ENCODE measurements around the gene THEMIS2.

Gene THEMIS2

GRCh38 chr1:27878039-27878438 lies 5.7 kb downstream of the THEMIS2 start:
- H3K36me3 ChIP-seq (ENCODE audit: insufficient read depth, low read length) = peaks cover 12% of the 10 kb centered on the region
- H3K27me3 ChIP-seq (ENCODE audit: insufficient read depth, low read length) = peaks cover 7% of the 10 kb centered on the region; the same call in 1 of the 2 replicates
- no peaks in the 10 kb centered on the region for H3K9me3 ChIP-seq (ENCODE audit: insufficient read depth, low read depth, low read length)
- H3K4me3 ChIP-seq (ENCODE audit: low read length) = no peak overlapping the region
- H3K4me1 ChIP-seq (ENCODE audit: insufficient read depth, low read length) = no peaks in the 10 kb centered on the region
- H3K27ac ChIP-seq (ENCODE audit: low read depth, low read length) = no peak overlapping the region
- WGBS = 78% methylated on average over 4 of the region's 4 CpGs
- no peak overlapping the region for H3K9ac ChIP-seq (ENCODE audit: low read depth, low read length)

DNA sequence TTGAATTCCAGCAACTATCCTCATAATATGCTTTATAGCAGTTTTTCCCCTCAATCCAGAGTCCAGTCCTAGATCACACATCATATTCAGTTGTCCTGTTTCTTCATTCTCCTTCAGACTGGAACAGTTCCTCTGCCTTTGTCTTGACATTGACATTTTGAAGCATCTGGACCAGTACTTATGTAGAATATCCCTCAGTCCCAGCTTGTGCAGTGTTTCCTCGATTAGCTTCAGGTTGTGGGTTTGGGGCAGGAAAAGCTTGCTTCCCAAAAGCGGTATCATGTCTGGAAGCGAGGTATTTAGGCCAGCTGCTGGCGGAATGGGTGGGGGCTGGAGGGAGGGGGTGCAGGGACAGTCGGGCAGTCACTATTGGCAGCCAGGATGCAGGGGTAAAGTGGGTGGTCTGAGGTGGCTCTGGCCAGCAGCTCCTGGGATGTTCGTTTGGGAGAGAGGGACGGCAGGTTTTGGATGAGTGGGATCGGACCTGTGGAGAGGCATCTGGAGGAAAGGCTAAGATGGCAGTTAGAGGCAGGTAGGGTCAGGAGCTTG lies 6.5 kb downstream of the THEMIS2 start:
- 90% methylated on average over 8 of the region's 8 CpGs for WGBS
- no peak overlapping the region for H3K27ac ChIP-seq (ENCODE audit: low read depth, low read length)

GRCh38 chr1:27879374-27880082 lies 7.2 kb downstream of the THEMIS2 start:
- Histone ChIP-seq H3K36me3 (ENCODE audit: insufficient read depth, low read length) (peaks cover 21% of the 10 kb centered on the region), H3K9me3 (ENCODE audit: insufficient read depth, low read depth, low read length) (no peaks in the 10 kb centered on the region), H3K4me1 (ENCODE audit: insufficient read depth, low read length) (no peaks in the 10 kb centered on the region), H3K4me3 (ENCODE audit: low read length) (no peak overlapping the region), H3K27ac (ENCODE audit: low read depth, low read length) (no peak overlapping the region), H3K9ac (ENCODE audit: low read depth, low read length) (no peak overlapping the region), H3K27me3 (ENCODE audit: insufficient read depth, low read length) (no peaks in the 10 kb centered on the region)
- WGBS = 93% methylated on average over 10 of the region's 10 CpGs

More for the DNA sequence above, 6.5 kb downstream of the THEMIS2 start:
- Histone ChIP-seq H3K36me3 (ENCODE audit: insufficient read depth, low read length) (peaks cover 18% of the 10 kb centered on the region), H3K4me1 (ENCODE audit: insufficient read depth, low read length) (no peaks in the 10 kb centered on the region), H3K27me3 (ENCODE audit: insufficient read depth, low read length) (no peaks in the 10 kb centered on the region), H3K9ac (ENCODE audit: low read depth, low read length) (no peak overlapping the region), H3K4me3 (ENCODE audit: low read length) (no peak overlapping the region), H3K9me3 (ENCODE audit: insufficient read depth, low read depth, low read length) (no peaks in the 10 kb centered on the region)

- Histone ChIP-seq H3K9me3 (ENCODE audit: insufficient read depth, low read depth, low read length) (no peaks in the 10 kb centered on the region), H3K27me3 (ENCODE audit: insufficient read depth, low read length) (no peaks in the 10 kb centered on the region), H3K36me3 (ENCODE audit: insufficient read depth, low read length) (peaks cover 46% of the 10 kb centered on the region), H3K27ac (ENCODE audit: low read depth, low read length) (no peak overlapping the region), H3K9ac (ENCODE audit: low read depth, low read length) (no peak overlapping the region), H3K4me1 (ENCODE audit: insufficient read depth, low read length) (no peaks in the 10 kb centered on the region), H3K4me3 (ENCODE audit: low read length) (no peak overlapping the region)
- 96% methylated on average over 6 of the region's 6 CpGs for WGBS
Observed at GRCh38 chr1:27882543-27882903, 10.2 kb downstream of the THEMIS2 start.

- peaks cover 48% of the 10 kb centered on the region for H3K36me3 ChIP-seq (ENCODE audit: insufficient read depth, low read length)
- H3K9ac ChIP-seq (ENCODE audit: low read depth, low read length) = no peak overlapping the region
- H3K4me1 ChIP-seq (ENCODE audit: insufficient read depth, low read length) = no peaks in the 10 kb centered on the region
- WGBS = 96% methylated on average over 13 of the region's 13 CpGs
- no peak overlapping the region for H3K4me3 ChIP-seq (ENCODE audit: low read length)
- H3K9me3 ChIP-seq (ENCODE audit: insufficient read depth, low read depth, low read length) = no peaks in the 10 kb centered on the region
- no peak overlapping the region for H3K27ac ChIP-seq (ENCODE audit: low read depth, low read length)
- H3K27me3 ChIP-seq (ENCODE audit: insufficient read depth, low read length) = no peaks in the 10 kb centered on the region
Observed at GRCh38 chr1:27883536-27883935, 11.2 kb downstream of the THEMIS2 start.

GRCh38 chr1:27884006-27884954 lies 11.9 kb downstream of the THEMIS2 start:
- WGBS = 92% methylated on average over 24 of the region's 24 CpGs
- H3K4me3 ChIP-seq (ENCODE audit: low read length) = no peak overlapping the region

GRCh38 chr1:27885114-27885528 lies 12.8 kb downstream of the THEMIS2 start:
- Histone ChIP-seq H3K4me3 (ENCODE audit: low read length) (no peak overlapping the region), H3K4me1 (ENCODE audit: insufficient read depth, low read length) (no peaks in the 10 kb centered on the region), H3K27ac (ENCODE audit: low read depth, low read length) (no peak overlapping the region), H3K36me3 (ENCODE audit: insufficient read depth, low read length) (peaks cover 57% of the 10 kb centered on the region), H3K9ac (ENCODE audit: low read depth, low read length) (no peak overlapping the region), H3K9me3 (ENCODE audit: insufficient read depth, low read depth, low read length) (no peaks in the 10 kb centered on the region), H3K27me3 (ENCODE audit: insufficient read depth, low read length) (no peaks in the 10 kb centered on the region)
- 93% methylated on average over 8 of the region's 8 CpGs for WGBS

More at GRCh38 chr1:27884006-27884954, 11.9 kb downstream of the THEMIS2 start:
- Histone ChIP-seq H3K9ac (ENCODE audit: low read depth, low read length) (no peak overlapping the region), H3K36me3 (ENCODE audit: insufficient read depth, low read length) (peaks cover 56% of the 10 kb centered on the region), H3K4me1 (ENCODE audit: insufficient read depth, low read length) (no peaks in the 10 kb centered on the region), H3K9me3 (ENCODE audit: insufficient read depth, low read depth, low read length) (no peaks in the 10 kb centered on the region), H3K27me3 (ENCODE audit: insufficient read depth, low read length) (no peaks in the 10 kb centered on the region), H3K27ac (ENCODE audit: low read depth, low read length) (no peak overlapping the region)

- Histone ChIP-seq H3K36me3 (ENCODE audit: insufficient read depth, low read length) (peaks cover 63% of the 10 kb centered on the region), H3K27me3 (ENCODE audit: insufficient read depth, low read length) (no peaks in the 10 kb centered on the region), H3K4me3 (ENCODE audit: low read length) (no peak overlapping the region), H3K27ac (ENCODE audit: low read depth, low read length) (no peak overlapping the region), H3K9me3 (ENCODE audit: insufficient read depth, low read depth, low read length) (no peaks in the 10 kb centered on the region), H3K4me1 (ENCODE audit: insufficient read depth, low read length) (no peaks in the 10 kb centered on the region), H3K9ac (ENCODE audit: low read depth, low read length) (no peak overlapping the region)
- 93% methylated on average over 15 of the region's 15 CpGs for whole genome bisulfite sequencing
Observed at GRCh38 chr1:27885621-27886352, 13.4 kb downstream of the THEMIS2 start.

GRCh38 chr1:27886353-27886679 lies 14.0 kb downstream of the THEMIS2 start:
- peaks cover 69% of the 10 kb centered on the region for H3K36me3 ChIP-seq (ENCODE audit: insufficient read depth, low read length)
- 93% methylated on average over 2 of the region's 2 CpGs for WGBS

DNA sequence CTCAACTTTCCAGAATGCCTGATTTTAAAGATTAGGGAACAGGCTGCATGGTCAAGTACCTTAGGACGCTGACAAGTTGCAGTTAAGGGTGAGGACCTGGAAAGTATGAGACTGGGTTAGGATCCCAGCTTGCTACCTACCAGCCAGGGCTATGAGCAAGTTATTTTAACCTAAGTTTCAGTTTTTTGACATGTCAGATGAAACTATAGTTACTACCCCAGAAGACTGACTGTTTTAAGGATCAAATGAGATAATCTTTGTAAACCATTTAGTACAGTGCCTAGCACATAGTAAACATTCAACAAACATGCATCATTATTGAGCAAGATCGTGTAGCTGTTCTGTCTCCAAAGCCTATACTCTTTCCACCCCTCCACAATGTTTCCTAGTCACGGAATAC lies 14.4 kb downstream of the THEMIS2 start:
- H3K4me3 ChIP-seq (ENCODE audit: low read length) = no peak overlapping the region
- no peaks in the 10 kb centered on the region for H3K4me1 ChIP-seq (ENCODE audit: insufficient read depth, low read length)
- H3K9ac ChIP-seq (ENCODE audit: low read depth, low read length) = no peak overlapping the region
- H3K27me3 ChIP-seq (ENCODE audit: insufficient read depth, low read length) = no peaks in the 10 kb centered on the region
- H3K27ac ChIP-seq (ENCODE audit: low read depth, low read length) = no peak overlapping the region
- H3K36me3 ChIP-seq (ENCODE audit: insufficient read depth, low read length) = peaks cover 73% of the 10 kb centered on the region
- H3K9me3 ChIP-seq (ENCODE audit: insufficient read depth, low read depth, low read length) = no peaks in the 10 kb centered on the region
- 95% methylated on average over 3 of the region's 3 CpGs for WGBS

More at GRCh38 chr1:27886353-27886679, 14.0 kb downstream of the THEMIS2 start:
- Histone ChIP-seq H3K9ac (ENCODE audit: low read depth, low read length) (no peak overlapping the region), H3K27me3 (ENCODE audit: insufficient read depth, low read length) (no peaks in the 10 kb centered on the region), H3K27ac (ENCODE audit: low read depth, low read length) (no peak overlapping the region), H3K4me3 (ENCODE audit: low read length) (no peak overlapping the region), H3K9me3 (ENCODE audit: insufficient read depth, low read depth, low read length) (no peaks in the 10 kb centered on the region), H3K4me1 (ENCODE audit: insufficient read depth, low read length) (no peaks in the 10 kb centered on the region)

Measured in HUES64 (cell line).